HUES64 (cell line): Measurements from ENCODE around the gene CDV3.
A peak's percentile ranks its signal among the peaks of the same experiment; 100 is the strongest.
"Not testable (repeated sequence)": the region's sequence is repeated elsewhere in the genome, so short reads cannot be mapped to it uniquely, and the experiment has no call there.

Experiments
- H3K27ac ChIP-seq: 2 replicates; pipeline ENCODE4 v1.7.0; 2013; ENCODE audit warnings: low read depth, low read length, inconsistent platforms
- H3K27me3 ChIP-seq: 2 replicates; pipeline ENCODE4 v1.6.1; 2013; ENCODE audit warnings: mild to moderate bottlenecking, low read length; ENCODE audit not compliant: insufficient read depth
- H3K36me3 ChIP-seq: 2 replicates; pipeline ENCODE4 v1.6.1; 2013; ENCODE audit warnings: mild to moderate bottlenecking, low read length; ENCODE audit not compliant: insufficient read depth
- H3K4me1 ChIP-seq: 2 replicates; pipeline ENCODE4 v1.6.1; 2013; ENCODE audit warnings: mild to moderate bottlenecking, low read length, moderate library complexity; ENCODE audit not compliant: insufficient read depth
- H3K4me3 ChIP-seq: 2 replicates; pipeline ENCODE4 v1.5.1; 2013; ENCODE audit warnings: mild to moderate bottlenecking, low read length, moderate library complexity
- H3K9ac ChIP-seq: 2 replicates; pipeline ENCODE4 v1.6.1; 2013; ENCODE audit warnings: mild to moderate bottlenecking, low read depth, low read length
- H3K9me3 ChIP-seq: 2 replicates; pipeline ENCODE4 v1.6.1; 2013; ENCODE audit warnings: low read depth, low read length; ENCODE audit not compliant: insufficient read depth
- WGBS: fragments of 150-250, 120-280 bp; methylation state at CpG from one replicate; pipeline ENCODE4 v1.1.7; 2013; ENCODE audit warnings: missing lambda C conversion rate; 5-methylcytosine and 5-hydroxymethylcytosine counted together

CDV3 gene

GRCh38 chr3:133540896-133541674, 32.4 kb upstream of the CDV3 start:
- 98% methylated on average over 2 of the region's 2 CpGs for WGBS
- H3K27ac ChIP-seq = no peak overlapping the region
- no peaks in the 10 kb centered on the region for H3K36me3 ChIP-seq
- no peak overlapping the region for H3K9ac ChIP-seq
- H3K9me3 ChIP-seq = no peaks in the 10 kb centered on the region
- H3K4me1 ChIP-seq = no peaks in the 10 kb centered on the region
- H3K4me3 ChIP-seq = no peak overlapping the region
- H3K27me3 ChIP-seq = no peaks in the 10 kb centered on the region

GRCh38 chr3:133542871-133543270, 30.6 kb upstream of the CDV3 start:
- WGBS = 94% methylated on average over 7 of the region's 7 CpGs
- H3K27me3 ChIP-seq = no peaks in the 10 kb centered on the region
- H3K9ac ChIP-seq = no peak overlapping the region
- no peak overlapping the region for H3K4me3 ChIP-seq
- no peak overlapping the region for H3K27ac ChIP-seq
- no peaks in the 10 kb centered on the region for H3K36me3 ChIP-seq
- no peaks in the 10 kb centered on the region for H3K9me3 ChIP-seq
- peaks cover 11% of the 10 kb centered on the region for H3K4me1 ChIP-seq

GRCh38 chr3:133544983-133545382, 28.5 kb upstream of the CDV3 start:
- H3K27me3 ChIP-seq, H3K9me3 ChIP-seq, H3K9ac ChIP-seq, H3K4me3 ChIP-seq, H3K36me3 ChIP-seq, H3K27ac ChIP-seq: not testable (repeated sequence)
- H3K4me1 ChIP-seq = peaks cover 15% of the 10 kb centered on the region
- WGBS = 88% methylated on average over 1 of the region's 2 CpGs

- 74% methylated on average over 3 of the region's 3 CpGs for WGBS
- H3K4me3 ChIP-seq = no peak overlapping the region
Observed at GRCh38 chr3:133547432-133548041, 25.9 kb upstream of the CDV3 start.

GRCh38 chr3:133548090-133548489, 25.4 kb upstream of the CDV3 start:
- Histone ChIP-seq H3K4me1 (peaks cover 15% of the 10 kb centered on the region), H3K27ac (peak overlapping the region; percentile 56; the same call in 1 of the 2 replicates), H3K27me3 (no peaks in the 10 kb centered on the region), H3K9me3 (peaks cover 10% of the 10 kb centered on the region), H3K9ac (peak overlapping the region; percentile 31; the same call in 1 of the 2 replicates), H3K36me3 (no peaks in the 10 kb centered on the region), H3K4me3 (no peak overlapping the region)
- WGBS = 82% methylated on average over 2 of the region's 2 CpGs

More at GRCh38 chr3:133547432-133548041, 25.9 kb upstream of the CDV3 start:
- Histone ChIP-seq H3K9me3 (peaks cover 10% of the 10 kb centered on the region), H3K27ac (peak overlapping the region; percentile 56; the same call in 1 of the 2 replicates), H3K36me3 (no peaks in the 10 kb centered on the region), H3K9ac (peak overlapping the region; percentile 31; the same call in 1 of the 2 replicates), H3K4me1 (peaks cover 15% of the 10 kb centered on the region), H3K27me3 (no peaks in the 10 kb centered on the region)

GRCh38 chr3:133549565-133549964, 23.9 kb upstream of the CDV3 start:
- no peak overlapping the region for H3K27ac ChIP-seq
- H3K4me1 ChIP-seq = peaks cover 15% of the 10 kb centered on the region
- H3K9me3 ChIP-seq = peaks cover 10% of the 10 kb centered on the region
- H3K36me3 ChIP-seq = no peaks in the 10 kb centered on the region
- 90% methylated on average over 3 of the region's 4 CpGs for WGBS
- H3K27me3 ChIP-seq = no peaks in the 10 kb centered on the region
- no peak overlapping the region for H3K9ac ChIP-seq
- no peak overlapping the region for H3K4me3 ChIP-seq

GRCh38 chr3:133551589-133551988, 21.9 kb upstream of the CDV3 start:
- H3K36me3 ChIP-seq, H3K4me3 ChIP-seq, H3K27ac ChIP-seq, H3K27me3 ChIP-seq, H3K9ac ChIP-seq: not testable (repeated sequence)
- WGBS = 90% methylated on average over 2 of the region's 14 CpGs
- peaks cover 10% of the 10 kb centered on the region for H3K9me3 ChIP-seq
- peaks cover 15% of the 10 kb centered on the region for H3K4me1 ChIP-seq

- Histone ChIP-seq H3K9ac (no peak overlapping the region), H3K9me3 (no peaks in the 10 kb centered on the region), H3K4me3 (no peak overlapping the region), H3K27me3 (no peaks in the 10 kb centered on the region), H3K36me3 (no peaks in the 10 kb centered on the region), H3K27ac (no peak overlapping the region), H3K4me1 (no peaks in the 10 kb centered on the region)
- WGBS = 98% methylated on average over 2 of the region's 2 CpGs
Observed at GRCh38 chr3:133561679-133562078, 11.8 kb upstream of the CDV3 start.

- WGBS = 67% methylated on average over 1 of the region's 1 CpG
- no peaks in the 10 kb centered on the region for H3K9me3 ChIP-seq
- no peaks in the 10 kb centered on the region for H3K4me1 ChIP-seq
- no peaks in the 10 kb centered on the region for H3K27me3 ChIP-seq
- H3K27ac ChIP-seq = no peak overlapping the region
- H3K36me3 ChIP-seq = no peaks in the 10 kb centered on the region
- no peak overlapping the region for H3K4me3 ChIP-seq
- H3K9ac ChIP-seq = no peak overlapping the region
Observed at GRCh38 chr3:133562376-133562775, 11.1 kb upstream of the CDV3 start.

GRCh38 chr3:133563186-133563591, 10.3 kb upstream of the CDV3 start:
- Histone ChIP-seq H3K27ac (no peak overlapping the region), H3K4me1 (no peaks in the 10 kb centered on the region), H3K36me3 (no peaks in the 10 kb centered on the region), H3K4me3 (no peak overlapping the region), H3K9ac (no peak overlapping the region), H3K27me3 (no peaks in the 10 kb centered on the region), H3K9me3 (no peaks in the 10 kb centered on the region)
- WGBS = 70% methylated on average over 4 of the region's 5 CpGs

GRCh38 chr3:133563816-133564215, 9.7 kb upstream of the CDV3 start:
- Histone ChIP-seq H3K4me3 (no peak overlapping the region), H3K9ac (no peak overlapping the region), H3K27me3 (no peaks in the 10 kb centered on the region), H3K36me3 (no peaks in the 10 kb centered on the region), H3K4me1 (no peaks in the 10 kb centered on the region; the same call in 1 of the 2 replicates), H3K9me3 (no peaks in the 10 kb centered on the region), H3K27ac (no peak overlapping the region)
- WGBS = 87% methylated on average over 1 of the region's 1 CpG
